ENCODE results near the gene KCTD21.

Gene KCTD21

DNA sequence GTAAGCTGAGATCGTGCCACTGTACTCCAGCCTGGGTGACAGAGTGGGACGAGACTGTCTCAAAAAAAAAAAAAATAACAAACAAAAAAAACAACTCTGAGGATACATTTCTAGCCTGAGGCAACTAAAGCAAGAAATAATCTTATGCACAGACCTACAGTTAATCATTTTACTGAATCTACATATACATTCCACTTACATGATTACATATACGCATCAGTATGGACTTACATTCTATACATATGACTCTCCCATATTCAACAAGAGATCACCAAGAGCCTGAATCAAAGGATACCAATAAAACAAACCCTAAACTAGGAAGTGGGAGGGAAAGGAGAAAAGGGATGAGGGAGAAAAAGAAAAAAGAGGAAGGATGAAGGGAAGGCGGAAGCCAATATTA, 50.1 kb downstream of the KCTD21 start:
- DNase-seq = no peak

GRCh38 chr11:78132475-78132874, 56.0 kb downstream of the KCTD21 start:
- DNase-seq = no peak

DNA sequence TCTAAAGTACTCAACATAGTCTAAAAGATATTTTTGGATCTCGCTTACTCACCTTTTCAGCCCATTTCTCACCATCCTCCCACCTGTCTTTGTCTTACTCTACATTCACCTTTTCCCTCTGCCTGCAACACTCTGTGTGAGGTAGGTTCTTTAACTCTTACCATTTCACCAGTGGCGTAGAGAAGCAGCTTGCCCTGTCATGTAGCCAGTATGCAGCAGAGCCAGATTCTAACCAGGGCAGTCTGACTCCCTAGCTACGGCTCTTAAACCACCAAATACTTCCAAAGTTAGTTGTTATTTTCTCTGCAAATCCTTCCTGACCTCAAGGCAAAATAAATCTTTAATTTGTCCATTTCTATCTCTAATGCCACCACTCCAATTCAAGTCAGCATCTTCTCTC, 56.5 kb downstream of the KCTD21 start:
- no peak for DNase-seq

DNA sequence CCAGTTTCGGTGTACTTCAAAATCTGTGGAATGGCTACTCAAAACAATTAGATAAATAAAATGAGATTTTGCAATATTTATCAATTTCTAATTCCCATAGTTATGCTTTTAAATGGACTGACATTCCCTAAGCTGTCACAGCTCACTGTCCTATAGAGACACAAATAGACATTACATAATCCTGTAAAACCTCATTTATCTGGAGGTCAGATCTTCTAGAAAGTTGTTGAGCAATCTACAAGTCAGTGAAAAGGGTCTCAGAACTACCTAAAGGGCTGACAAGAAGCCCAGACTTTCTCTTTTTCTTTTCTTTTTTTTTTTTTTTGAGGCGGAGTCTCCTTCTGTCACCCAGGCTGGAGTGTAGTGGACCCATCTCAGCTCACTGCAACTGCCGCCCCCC, 61.0 kb downstream of the KCTD21 start:
- DNase-seq = no peak

Data from CD4-positive, alpha-beta T cell treated with Interleukin-1 beta for 1 hour (primary cell).